K562 (cell line): ENCODE measurements around the gene RAD23B. TPM values are rescaled to one million over a fixed set of nuclear protein-coding genes. Genes with fewer than 3 reads are reported as not detected.

Experiments used
- CBX2 ChIP-seq: fragments of 200-600 bp; sonication (generic); IDR thresholded peaks from one replicate; pipeline ENCODE4 v1.6.1; 2012; ENCODE audit warnings: mild to moderate bottlenecking, low read length, inconsistent platforms; ENCODE audit not compliant: insufficient read depth, poor library complexity, severe bottlenecking
- CHD7 ChIP-seq: fragments of 200-600 bp; sonication (generic); IDR thresholded peaks from one replicate; pipeline ENCODE4 v1.6.1; 2012; ENCODE audit warnings: mild to moderate bottlenecking, low read depth, low read length, inconsistent platforms
- CUX1 ChIP-seq: fragments of 200-800 bp; sonication (Bioruptor generic); IDR thresholded peaks from 2 replicates; pipeline ENCODE4 v1.6.1; 2016; ENCODE audit warnings: missing genetic modification characterization, missing compliant biosample characterization
- STAT5B ChIP-seq: fragments of 250-450 bp; sonication (Bioruptor Pico); IDR thresholded peaks from 2 replicates; pipeline ENCODE4 v1.8.0; 2021; ENCODE audit warnings: mild to moderate bottlenecking, inconsistent platforms
- STAT6 ChIP-seq: sonication (generic); formaldehyde crosslinking; IDR thresholded peaks from 2 replicates; pipeline ENCODE4 v1.8.1; 2023; ENCODE audit warnings: mild to moderate bottlenecking, missing genetic modification reagents
- ZNF507 ChIP-seq: conservative IDR thresholded peaks from 2 replicates; pipeline ENCODE4 v1.6.1; 2017; ENCODE audit warnings: missing genetic modification characterization, missing compliant biosample characterization
- polyA plus RNA-seq, 8 experiments: library from polyadenylated mRNA; depleted of rRNA in 4 of 8; stranded (reverse) in 5 of 8; unstranded in 3 of 8; fragments of >200 nt; fragmentation: Nextera tagmentation in 2 of 8; fragmentation: Illumina TruSeq in 1 of 8; extraction: Ambion mirVana in 2 of 8; extraction: Trizol in 1 of 8; gene quantifications; 2 replicates each; pipeline versions ENCODE4 v1.2.1 to v1.2.3, GENCODE V29; 2011 to 2014; ENCODE audit warnings: inconsistent platforms in 1 of 8, missing spikeins in 1 of 8
- total RNA-seq, 7 experiments: library from RNA; depleted of rRNA in 6 of 7; stranded (reverse); fragments of >200 nt in 6 of 7; fragmentation: Illumina TruSeq in 2 of 7; extraction: Trizol in 2 of 7; gene quantifications; 2 replicates each; pipeline versions ENCODE4 v1.2.1 to v1.2.3, GENCODE V29; 2011 to 2021; ENCODE audit warnings: low replicate concordance in 1 of 7

Gene RAD23B
- total and polyA plus RNA-seq, 9 of the 15 experiments (the other 6 are each of a cell fraction or from before 2014, with no cell fraction given): 14.5 to 184 (median 114) TPM

- TF ChIP-seq STAT6 (CRISPR knock-in tag): no peak
- TF ChIP-seq STAT5B (CRISPR knock-in tag): no peak
- TF ChIP-seq CUX1: no peak
- no peak for TF ChIP-seq CHD7
- TF ChIP-seq ZNF507 (tag): no peak
- no peak for TF ChIP-seq CBX2
Measured at GRCh38 chr9:107282759-107283622, at the start of gene RAD23B (continued).
